SK-N-MC (cell line): ENCODE results near the gene SPACA7.
"Not testable (repeated sequence)": the region's sequence is repeated elsewhere in the genome, so short reads cannot be mapped to it uniquely, and the experiment has no call there.

Experiments used
- DNase-seq: peaks from one replicate; pipeline ENCODE4 v3.0.0-alpha.2; 2011; ENCODE audit warnings: low read depth, low spot score
- H3K27ac ChIP-seq: fragments of 200-600 bp; sonication (generic); 2 replicates; pipeline ENCODE4 v1.5.1; 2016; ENCODE audit warnings: mixed run types
- H3K36me3 ChIP-seq: fragments of 200-600 bp; sonication (generic); 2 replicates; pipeline ENCODE4 v1.6.1; 2017; ENCODE audit warnings: antibody characterized with exemption, low read length, mixed read lengths; ENCODE audit not compliant: insufficient read depth
- H3K4me3 ChIP-seq: fragments of 200-600 bp; sonication (generic); 2 replicates; pipeline ENCODE4 v1.5.1; 2016
- H3K9ac ChIP-seq: fragments of 200-600 bp; sonication (generic); 2 replicates; pipeline ENCODE4 v1.8.0; 2017; ENCODE audit warnings: mixed run types, mixed read lengths; ENCODE audit not compliant: insufficient read length
- H3K9me3 ChIP-seq: fragments of 200-600 bp; sonication (generic); 2 replicates; pipeline ENCODE4 v1.6.1; 2017; ENCODE audit warnings: low read depth, mild to moderate bottlenecking, antibody characterized with exemption, low read length, moderate library complexity, mixed read lengths
- EZH2 ChIP-seq: fragments of 200-600 bp; sonication (generic); IDR thresholded peaks from one replicate; pipeline ENCODE4 v1.6.1; 2017; ENCODE audit warnings: antibody characterized with exemption
- FOXP2 ChIP-seq: optimal IDR thresholded peaks from 2 replicates; pipeline ENCODE3; 2011; ENCODE audit warnings: mild to moderate bottlenecking, moderate library complexity; ENCODE audit not compliant: insufficient read depth; ENCODE audit errors: extremely low read length, control extremely low read depth
- POLR2AphosphoS5 ChIP-seq: IDR thresholded peaks from 2 replicates; pipeline ENCODE4 v1.6.1; 2012; ENCODE audit warnings: mild to moderate bottlenecking, low read depth, low read length, borderline replicate concordance

The SPACA7 gene

GRCh38 chr13:112374271-112374670 lies 1.9 kb upstream of the SPACA7 start:
- Histone ChIP-seq H3K9me3 (no peaks in the 10 kb centered on the region), H3K27ac (no peak overlapping the region), H3K36me3 (no peaks in the 10 kb centered on the region), H3K4me3 (no peak overlapping the region), H3K9ac (no peak overlapping the region)
- TF ChIP-seq EZH2: no peak
- no peak for DNase-seq

- Histone ChIP-seq H3K9ac (no peak overlapping the region), H3K27ac (no peak overlapping the region), H3K4me3 (no peak overlapping the region), H3K36me3 (no peaks in the 10 kb centered on the region), H3K9me3 (no peaks in the 10 kb centered on the region)
- TF ChIP-seq FOXP2 (no peak), EZH2 (no peak), POLR2AphosphoS5 (no peak)
- no peak for DNase-seq
These were observed 15.6 kb downstream of the SPACA7 start for GRCh38 chr13:112391746-112392145.

GRCh38 chr13:112392719-112393118 lies 16.6 kb downstream of the SPACA7 start:
- Histone ChIP-seq H3K27ac (no peak overlapping the region), H3K9ac (no peak overlapping the region), H3K9me3 (no peaks in the 10 kb centered on the region), H3K36me3 (no peaks in the 10 kb centered on the region), H3K4me3 (no peak overlapping the region)
- TF ChIP-seq EZH2: no peak
- TF ChIP-seq POLR2AphosphoS5: no peak
- TF ChIP-seq FOXP2: no peak
- DNase-seq: no peak

DNA sequence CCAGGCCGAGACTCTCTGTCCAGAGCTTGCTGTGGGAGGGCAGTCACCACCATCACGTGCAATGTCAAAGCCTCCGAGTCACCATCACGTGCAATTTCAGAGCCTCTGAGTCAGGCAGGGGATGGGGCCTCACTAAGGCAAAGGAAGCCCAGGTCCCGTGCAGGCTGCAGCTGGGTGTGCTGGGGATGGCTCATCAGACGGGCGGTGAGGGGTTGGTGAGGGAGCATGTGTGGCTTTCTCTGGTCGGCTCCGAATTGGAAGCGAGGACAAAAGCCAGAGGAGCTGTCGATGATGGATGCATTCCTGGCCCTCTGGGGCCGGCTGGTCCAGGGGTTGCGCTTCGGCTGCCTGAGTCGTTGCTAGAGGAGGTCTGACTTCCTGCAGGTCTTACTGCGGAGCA lies 18.9 kb downstream of the SPACA7 start:
- H3K36me3 ChIP-seq, DNase-seq, H3K4me3 ChIP-seq, H3K27ac ChIP-seq, H3K9ac ChIP-seq, H3K9me3 ChIP-seq: not testable (repeated sequence)

GRCh38 chr13:112395941-112396340 lies 19.8 kb downstream of the SPACA7 start:
- H3K9me3 ChIP-seq, H3K9ac ChIP-seq, DNase-seq, H3K27ac ChIP-seq, H3K4me3 ChIP-seq, H3K36me3 ChIP-seq: not testable (repeated sequence)

DNA sequence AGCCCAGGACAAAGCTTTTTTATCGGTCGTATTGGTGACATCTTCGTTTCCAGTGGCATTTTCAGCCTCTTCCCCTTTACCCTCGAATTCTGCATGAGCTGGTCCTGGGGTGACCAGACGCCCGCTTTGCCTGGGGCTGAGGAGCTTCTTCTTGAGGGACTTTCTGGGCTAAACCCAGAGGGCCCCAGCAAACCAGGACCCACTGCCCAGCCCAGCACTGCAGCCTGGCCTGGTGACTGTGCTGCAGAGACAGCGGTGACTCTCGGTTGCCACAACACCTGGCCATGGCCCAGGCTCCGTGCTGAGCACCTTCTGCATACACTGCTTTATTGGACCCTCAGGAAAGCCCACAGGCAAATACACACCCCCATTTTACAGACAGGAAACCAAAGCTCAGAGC lies 21.0 kb downstream of the SPACA7 start:
- H3K36me3 ChIP-seq: no peaks in the 10 kb centered on the region
- DNase-seq: no peak
- H3K27ac ChIP-seq: no peak overlapping the region
- H3K9ac ChIP-seq: no peak overlapping the region
- no peaks in the 10 kb centered on the region for H3K9me3 ChIP-seq
- H3K4me3 ChIP-seq: no peak overlapping the region
- TF ChIP-seq FOXP2 (no peak), EZH2 (no peak), POLR2AphosphoS5 (no peak)

DNA sequence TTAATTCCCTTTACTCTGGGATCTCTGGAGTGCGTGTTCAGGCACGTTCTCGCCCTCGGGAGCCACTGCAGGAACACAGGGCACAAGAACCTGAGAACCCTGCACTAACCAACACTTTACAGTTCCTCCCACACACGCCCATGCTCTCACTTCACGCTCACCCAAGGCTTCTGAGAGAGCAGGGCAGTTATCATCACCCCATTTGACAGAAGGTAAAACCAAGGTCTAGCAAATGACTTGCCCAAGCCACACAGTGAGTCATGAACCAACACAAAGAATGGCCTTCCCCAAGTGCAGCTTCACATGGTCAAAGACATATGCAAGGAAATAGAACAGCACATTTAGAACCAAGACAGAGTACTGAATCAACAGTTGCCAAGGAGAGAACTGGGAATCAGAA lies 22.2 kb downstream of the SPACA7 start:
- H3K9ac ChIP-seq, H3K36me3 ChIP-seq, DNase-seq, H3K4me3 ChIP-seq, H3K9me3 ChIP-seq, H3K27ac ChIP-seq: not testable (repeated sequence)

GRCh38 chr13:112409828-112410227 lies 33.7 kb downstream of the SPACA7 start:
- not testable (repeated sequence) for H3K27ac ChIP-seq, H3K9me3 ChIP-seq, H3K36me3 ChIP-seq, H3K4me3 ChIP-seq, DNase-seq, H3K9ac ChIP-seq

GRCh38 chr13:112416647-112417046 lies 40.5 kb downstream of the SPACA7 start:
- Histone ChIP-seq H3K9ac (no peak overlapping the region), H3K4me3 (no peak overlapping the region), H3K27ac (no peak overlapping the region), H3K9me3 (no peaks in the 10 kb centered on the region), H3K36me3 (no peaks in the 10 kb centered on the region)
- no peak for DNase-seq
- TF ChIP-seq FOXP2: no peak
- TF ChIP-seq EZH2: no peak
- TF ChIP-seq POLR2AphosphoS5: no peak

DNA sequence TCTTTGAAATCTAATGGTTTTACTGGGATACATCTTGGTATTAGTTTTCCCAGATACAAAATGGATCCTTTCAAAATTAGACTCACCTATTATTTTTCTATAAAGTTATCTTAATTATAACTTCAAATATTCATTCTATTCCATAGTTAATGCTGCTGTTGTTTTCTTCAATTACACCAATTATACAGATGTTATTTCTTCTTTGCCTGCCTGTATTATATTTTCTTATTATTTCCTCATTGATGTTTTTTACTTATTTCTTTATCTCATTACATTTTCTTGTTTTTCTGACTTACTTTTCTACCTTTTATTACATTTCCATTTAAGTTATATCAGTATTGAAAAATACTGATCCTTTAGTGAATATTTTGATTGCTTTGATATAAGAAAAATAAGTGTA lies 40.9 kb downstream of the SPACA7 start:
- DNase-seq: no peak
- Histone ChIP-seq H3K27ac (no peak overlapping the region), H3K36me3 (no peaks in the 10 kb centered on the region), H3K4me3 (no peak overlapping the region), H3K9me3 (no peaks in the 10 kb centered on the region), H3K9ac (no peak overlapping the region)
- TF ChIP-seq EZH2 (no peak), POLR2AphosphoS5 (no peak), FOXP2 (no peak)
